Stimulated activated CD4-positive, alpha-beta T cell treated with anti-CD3 and anti-CD28 coated beads, Interleukin-1b, Interleukin-23, amount 100 ng/mL, for 24 hours (primary cell): Measurements from ENCODE around the gene REPS2.

Source experiments
- DNase-seq, 4 experiments: peaks; one replicate each; pipeline ENCODE4 v3.0.0-alpha.2; 2020; ENCODE audit warnings: low read depth in 4 of 4, low spot score in 1 of 4

The REPS2 gene

GRCh38 chrX:16946361-16946964 lies at the start of gene REPS2:
TSS of gene REPS2 (plus strand) at chrX:16946658. CDS start at chrX:16946862, 204 bp downstream.
- DNase-seq = peak; percentile 36 to 70 (median 52)

GRCh38 chrX:16897445-16897844 lies 49.0 kb upstream of the REPS2 start:
- DNase-seq = no peak

- DNase-seq = no peak
Measured at GRCh38 chrX:16903274-16904022, 43.0 kb upstream of the REPS2 start.

GRCh38 chrX:16910376-16910775 lies 36.1 kb upstream of the REPS2 start:
- no peak for DNase-seq

GRCh38 chrX:16914058-16914457 lies 32.4 kb upstream of the REPS2 start:
- DNase-seq = no peak

GRCh38 chrX:16916561-16916960 lies 29.9 kb upstream of the REPS2 start:
- DNase-seq = no peak

GRCh38 chrX:16917120-16917519 lies 29.3 kb upstream of the REPS2 start:
- DNase-seq = no peak

- no peak for DNase-seq
Measured at GRCh38 chrX:16918979-16919378, 27.5 kb upstream of the REPS2 start.

GRCh38 chrX:16920075-16920474 lies 26.4 kb upstream of the REPS2 start:
- no peak for DNase-seq

- DNase-seq = no peak
Measured at GRCh38 chrX:16923157-16923556, 23.3 kb upstream of the REPS2 start.

GRCh38 chrX:16924631-16925480 lies 21.6 kb upstream of the REPS2 start:
- no peak for DNase-seq

GRCh38 chrX:16930392-16930791 lies 16.1 kb upstream of the REPS2 start:
- DNase-seq = no peak

GRCh38 chrX:16931371-16931770 lies 15.1 kb upstream of the REPS2 start:
- no peak for DNase-seq

GRCh38 chrX:16931855-16932575 lies 14.4 kb upstream of the REPS2 start:
- DNase-seq = no peak

- no peak for DNase-seq
Measured at GRCh38 chrX:16934185-16934584, 12.3 kb upstream of the REPS2 start.

GRCh38 chrX:16946971-16947562 lies 609 bp downstream of the REPS2 start:
- no peak for DNase-seq

GRCh38 chrX:16950423-16950822 lies 4.0 kb downstream of the REPS2 start:
- DNase-seq = no peak

- no peak for DNase-seq
Measured at GRCh38 chrX:16953606-16954211, 7.3 kb downstream of the REPS2 start.

- DNase-seq = no peak
Measured at GRCh38 chrX:16957751-16958150, 11.3 kb downstream of the REPS2 start.

GRCh38 chrX:16958356-16958755 lies 11.9 kb downstream of the REPS2 start:
- DNase-seq = no peak
